SU-DHL-6 (cell line): Measurements from ENCODE around the gene EXOC7.

Experiments
- H2AFZ ChIP-seq: fragments of 200-600 bp; sonication (generic); 2 replicates; pipeline ENCODE4 v1.6.1; 2014; ENCODE audit warnings: low read depth, mild to moderate bottlenecking, moderate library complexity, mixed read lengths, antibody characterized with exemption, low read length; ENCODE audit not compliant: severe bottlenecking
- H3F3A ChIP-seq: fragments of 200-600 bp; shearing (Covaris generic); 2 replicates; pipeline ENCODE4 v1.6.0; 2016; ENCODE audit warnings: antibody characterized with exemption, mild to moderate bottlenecking; ENCODE audit not compliant: insufficient read depth
- H3K27ac ChIP-seq: fragments of 200-600 bp; sonication (generic); 2 replicates; pipeline ENCODE4 v1.5.1; 2016; ENCODE audit warnings: low read depth, mild to moderate bottlenecking, low read length, moderate library complexity, mixed read lengths
- H3K27me3 ChIP-seq: fragments of 200-600 bp; sonication (generic), shearing (Covaris generic); 2 replicates; pipeline ENCODE4 v1.6.0; 2014; ENCODE audit warnings: mild to moderate bottlenecking, low read length
- H3K36me3 ChIP-seq: fragments of 200-600 bp; sonication (generic); 2 replicates; pipeline ENCODE4 v1.6.1; 2014; ENCODE audit warnings: mild to moderate bottlenecking, low read length, mixed read lengths
- H3K4me2 ChIP-seq: fragments of 300-600, 200-600 bp; shearing (Covaris generic), sonication (generic); 2 replicates; pipeline ENCODE4 v1.6.0; 2014; ENCODE audit warnings: low read length, low read depth, mild to moderate bottlenecking; ENCODE audit not compliant: poor library complexity, severe bottlenecking
- H3K4me3 ChIP-seq: fragments of 200-600 bp; sonication (generic); 2 replicates; pipeline ENCODE4 v1.5.1; 2014; ENCODE audit warnings: antibody characterized with exemption, low read length, mild to moderate bottlenecking, mixed read lengths; ENCODE audit not compliant: insufficient read depth, poor library complexity, severe bottlenecking
- H3K79me2 ChIP-seq: fragments of 200-600 bp; sonication (generic); 2 replicates; pipeline ENCODE4 v1.6.1; 2014; ENCODE audit warnings: mild to moderate bottlenecking, low read length, moderate library complexity; ENCODE audit not compliant: insufficient read depth
- H3K9ac ChIP-seq: fragments of 200-600 bp; sonication (generic); 2 replicates; pipeline ENCODE4 v1.7.0; 2014; ENCODE audit warnings: mild to moderate bottlenecking, low read length
- H3K9me2 ChIP-seq: fragments of 200-600 bp; sonication (generic); replicated peaks from 2 replicates; pipeline ENCODE4 v1.6.1; 2014; ENCODE audit warnings: low read length; ENCODE audit not compliant: insufficient read depth
- H3K9me3 ChIP-seq: fragments of 200-600 bp; sonication (generic); 2 replicates; pipeline ENCODE4 v1.6.1; 2014; ENCODE audit warnings: low read length, mixed read lengths; ENCODE audit not compliant: insufficient read depth
- H4K20me1 ChIP-seq: fragments of 200-600 bp; sonication (generic); 2 replicates; pipeline ENCODE4 v1.6.1; 2014; ENCODE audit warnings: low read depth, mild to moderate bottlenecking, antibody characterized with exemption, low read length, moderate library complexity, mixed read lengths
- CTCF ChIP-seq: fragments of 200-600 bp; sonication (generic); IDR thresholded peaks from one replicate; pipeline ENCODE4 v1.5.1; 2017; ENCODE audit warnings: antibody characterized with exemption, mild to moderate bottlenecking, low read length, moderate library complexity; ENCODE audit not compliant: insufficient read depth, poor library complexity, severe bottlenecking
- EZH2phosphoT487 ChIP-seq: fragments of 200-600 bp; sonication (generic), shearing (Covaris generic); conservative IDR thresholded peaks from 2 replicates; pipeline ENCODE4 v1.6.1; 2018; ENCODE audit warnings: mild to moderate bottlenecking, antibody characterized with exemption, low read length, moderate library complexity, mixed read lengths

Gene EXOC7

GRCh38 chr17:76075364-76076145, 28.0 kb downstream of the EXOC7 start:
- H3F3A ChIP-seq = peaks cover 12% of the 10 kb centered on the region
- no peaks in the 10 kb centered on the region for H4K20me1 ChIP-seq
- no peaks in the 10 kb centered on the region for H3K9me3 ChIP-seq
- H3K4me3 ChIP-seq = no peak overlapping the region
- TF ChIP-seq EZH2phosphoT487 (no peak), CTCF (no peak)
- no peaks in the 10 kb centered on the region for H3K36me3 ChIP-seq
- no peak overlapping the region for H2AFZ ChIP-seq
- peaks cover 24% of the 10 kb centered on the region for H3K79me2 ChIP-seq
- no peaks in the 10 kb centered on the region for H3K27me3 ChIP-seq
- H3K27ac ChIP-seq = no peak overlapping the region
- no peak overlapping the region for H3K4me2 ChIP-seq
- no peak overlapping the region for H3K9ac ChIP-seq
- H3K9me2 ChIP-seq = no peaks in the 10 kb centered on the region

GRCh38 chr17:76074390-76075363, 28.9 kb downstream of the EXOC7 start, which contains the start of gene GALR2:
GALR2 (plus strand) TSS chr17:76074781; CDS start chr17:76074884, 103 bp downstream.
- Histone ChIP-seq H4K20me1 (no peaks in the 10 kb centered on the region), H3K4me2 (no peak within 1 kb of the TSS), H3K9me3 (no peaks in the 10 kb centered on the region), H3K9ac (no peak within 1 kb of the TSS), H2AFZ (no peak within 1 kb of the TSS), H3K9me2 (no peaks in the 10 kb centered on the region), H3K27ac (no peak within 1 kb of the TSS), H3F3A (peaks cover 12% of the 10 kb centered on the region), H3K4me3 (no peak within 1 kb of the TSS), H3K79me2 (peaks cover 31% of the 10 kb centered on the region), H3K36me3 (no peaks in the 10 kb centered on the region), H3K27me3 (no peaks in the 10 kb centered on the region)
- TF ChIP-seq EZH2phosphoT487 = no peak
- TF ChIP-seq CTCF = no peak

DNA sequence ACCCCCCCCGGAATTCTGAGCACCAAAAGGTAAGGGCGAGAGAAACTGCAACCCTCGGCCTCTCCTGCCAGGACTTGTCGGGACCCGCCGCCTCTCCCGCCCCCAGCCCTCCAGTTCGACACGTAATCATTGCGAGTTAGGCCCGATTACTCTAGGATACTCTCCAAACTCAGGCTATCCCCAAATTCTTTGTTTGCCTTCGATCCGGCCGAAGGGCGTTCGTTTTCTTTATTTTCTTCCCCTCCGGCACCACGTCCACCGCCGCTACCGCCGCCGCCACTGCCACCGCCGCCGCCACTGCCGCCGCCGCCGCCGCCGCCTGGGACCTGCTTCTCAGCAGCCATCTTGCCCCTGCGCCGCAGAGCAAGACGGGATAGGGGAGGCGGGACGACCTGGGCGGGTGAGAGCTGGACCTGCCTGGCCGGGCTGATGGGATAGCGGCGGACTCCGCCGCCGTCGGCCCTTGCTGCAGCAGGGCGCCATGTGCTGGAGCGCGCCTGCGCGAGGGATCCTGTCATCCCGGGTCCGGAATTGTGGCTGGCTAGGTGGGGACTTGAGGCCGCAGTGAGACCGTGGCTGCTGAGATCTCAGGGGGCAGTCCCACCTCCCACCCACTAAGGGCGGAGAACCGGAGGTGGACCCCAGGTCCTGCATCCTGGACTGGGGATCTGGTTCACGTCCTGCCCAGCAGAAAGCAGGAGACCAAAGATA, 31.3 kb downstream of the EXOC7 start, which contains the start of gene SRP68:
Gene SRP68 (minus strand): TSS at position 370 of the 711 bp plus-strand sequence. CDS start 26 bp downstream, at position 344.
- Histone ChIP-seq H3K4me3 (peak within 1 kb of the TSS; percentile 90), H3F3A (peaks cover 12% of the 10 kb centered on the region), H3K9ac (peak within 1 kb of the TSS; percentile 93), H3K79me2 (peaks cover 31% of the 10 kb centered on the region), H3K27me3 (no peaks in the 10 kb centered on the region), H3K9me3 (no peaks in the 10 kb centered on the region), H3K27ac (peak within 1 kb of the TSS; percentile 68), H2AFZ (peak within 1 kb of the TSS; percentile 91), H3K4me2 (peak within 1 kb of the TSS; percentile 97), H4K20me1 (no peaks in the 10 kb centered on the region), H3K36me3 (no peaks in the 10 kb centered on the region), H3K9me2 (no peaks in the 10 kb centered on the region)
- TF ChIP-seq CTCF (no peak), EZH2phosphoT487 (no peak)
